SK-N-MC (cell line): ENCODE results near the gene RNF103.
"Not testable (repeated sequence)": the region's sequence is repeated elsewhere in the genome, so short reads cannot be mapped to it uniquely, and the experiment has no call there.

Experiments
- DNase-seq: peaks from one replicate; pipeline ENCODE4 v3.0.0-alpha.2; 2011; ENCODE audit warnings: low read depth, low spot score
- H3K27ac ChIP-seq: fragments of 200-600 bp; sonication (generic); 2 replicates; pipeline ENCODE4 v1.5.1; 2016; ENCODE audit warnings: mixed run types
- H3K36me3 ChIP-seq: fragments of 200-600 bp; sonication (generic); 2 replicates; pipeline ENCODE4 v1.6.1; 2017; ENCODE audit warnings: antibody characterized with exemption, low read length, mixed read lengths; ENCODE audit not compliant: insufficient read depth
- H3K4me3 ChIP-seq: fragments of 200-600 bp; sonication (generic); 2 replicates; pipeline ENCODE4 v1.5.1; 2016
- H3K9ac ChIP-seq: fragments of 200-600 bp; sonication (generic); 2 replicates; pipeline ENCODE4 v1.8.0; 2017; ENCODE audit warnings: mixed run types, mixed read lengths; ENCODE audit not compliant: insufficient read length
- H3K9me3 ChIP-seq: fragments of 200-600 bp; sonication (generic); 2 replicates; pipeline ENCODE4 v1.6.1; 2017; ENCODE audit warnings: low read depth, mild to moderate bottlenecking, antibody characterized with exemption, low read length, moderate library complexity, mixed read lengths
- EZH2 ChIP-seq: fragments of 200-600 bp; sonication (generic); IDR thresholded peaks from one replicate; pipeline ENCODE4 v1.6.1; 2017; ENCODE audit warnings: antibody characterized with exemption
- FOXP2 ChIP-seq: optimal IDR thresholded peaks from 2 replicates; pipeline ENCODE3; 2011; ENCODE audit warnings: mild to moderate bottlenecking, moderate library complexity; ENCODE audit not compliant: insufficient read depth; ENCODE audit errors: extremely low read length, control extremely low read depth
- POLR2AphosphoS5 ChIP-seq: IDR thresholded peaks from 2 replicates; pipeline ENCODE4 v1.6.1; 2012; ENCODE audit warnings: mild to moderate bottlenecking, low read depth, low read length, borderline replicate concordance

Gene RNF103

DNA sequence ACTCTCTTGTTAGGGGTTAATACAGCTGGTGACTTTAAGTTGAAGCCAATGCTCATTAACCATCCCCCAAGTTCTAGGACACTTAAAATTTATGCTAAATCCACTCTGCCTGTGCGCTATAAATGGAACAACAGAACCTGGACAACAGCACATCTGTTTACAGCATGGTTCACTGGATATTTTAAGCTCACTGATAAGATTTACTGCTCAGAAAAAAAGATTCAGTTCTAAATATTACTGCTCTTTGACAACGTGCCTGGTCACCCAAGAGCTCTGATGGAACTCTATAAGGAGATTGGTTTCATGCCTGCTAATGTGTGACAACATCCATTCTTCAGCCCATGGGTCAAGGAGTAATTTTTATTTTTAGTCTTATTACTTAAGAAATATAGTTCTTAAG is 27.5 kb downstream of the RNF103 start:
- Histone ChIP-seq H3K4me3 (no peak overlapping the region), H3K36me3 (no peaks in the 10 kb centered on the region), H3K9ac (no peak overlapping the region), H3K27ac (no peak overlapping the region), H3K9me3 (no peaks in the 10 kb centered on the region)
- DNase-seq = no peak
- TF ChIP-seq FOXP2 (no peak), EZH2 (no peak), POLR2AphosphoS5 (no peak)

DNA sequence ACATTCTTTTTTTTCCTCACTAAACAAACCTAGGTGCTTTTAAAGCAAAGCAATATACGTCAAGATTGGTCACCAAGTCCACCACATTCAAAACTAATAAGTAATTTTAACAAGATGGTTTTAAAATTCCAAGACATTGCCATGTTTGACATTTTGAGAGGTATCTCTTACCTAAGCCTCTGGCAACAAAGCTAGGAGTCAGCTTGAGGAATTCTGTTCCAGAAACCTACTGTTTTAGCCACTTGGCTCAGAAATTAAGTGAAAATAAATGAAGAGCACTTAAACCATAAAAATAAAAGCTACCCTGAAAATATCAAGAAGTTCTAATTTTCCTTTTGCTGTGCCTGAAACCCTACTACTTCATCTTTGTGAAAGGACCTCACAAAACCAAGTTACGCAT is 30.4 kb downstream of the RNF103 start:
- no peak overlapping the region for H3K4me3 ChIP-seq
- H3K9ac ChIP-seq = no peak overlapping the region
- no peaks in the 10 kb centered on the region for H3K36me3 ChIP-seq
- H3K9me3 ChIP-seq = no peaks in the 10 kb centered on the region
- H3K27ac ChIP-seq = no peak overlapping the region
- TF ChIP-seq POLR2AphosphoS5 = no peak
- no peak for TF ChIP-seq EZH2
- TF ChIP-seq FOXP2 = no peak
- no peak for DNase-seq

DNA sequence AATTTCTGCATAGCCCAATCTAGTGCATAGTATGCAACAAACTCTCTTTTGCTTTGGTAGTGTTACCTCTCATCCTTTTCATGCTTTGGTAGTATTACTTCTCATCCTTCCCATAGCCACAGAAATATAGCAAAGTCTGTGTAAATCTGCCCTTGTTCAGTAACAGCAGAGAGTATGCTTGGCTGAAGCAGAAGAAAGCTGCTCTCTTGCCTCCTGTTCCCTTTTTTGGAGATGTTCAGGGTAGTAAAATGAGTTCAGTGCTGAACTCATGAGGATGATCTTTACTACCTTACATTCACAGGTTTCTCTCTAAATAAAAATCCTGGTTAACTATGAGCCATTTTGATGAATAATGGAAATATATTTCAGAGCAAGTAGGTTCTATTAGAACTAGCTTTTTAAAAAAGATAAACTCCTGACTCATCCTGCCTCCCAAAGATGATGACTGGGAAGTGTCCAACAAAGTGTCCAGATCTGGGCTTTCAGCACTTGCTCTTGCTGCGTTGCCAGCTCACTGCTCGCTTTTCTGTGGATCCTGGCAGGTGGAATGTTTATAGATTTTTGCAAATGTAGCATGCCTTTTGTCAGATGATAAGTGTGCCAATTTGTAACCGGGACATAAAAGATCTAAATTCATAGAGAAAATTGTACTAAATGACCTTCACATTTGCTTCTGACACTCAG is 31.0 kb downstream of the RNF103 start:
- Histone ChIP-seq H3K27ac (no peak overlapping the region), H3K9ac (no peak overlapping the region), H3K4me3 (no peak overlapping the region), H3K9me3 (no peaks in the 10 kb centered on the region), H3K36me3 (no peaks in the 10 kb centered on the region)
- no peak for DNase-seq
- TF ChIP-seq FOXP2 = no peak
- TF ChIP-seq POLR2AphosphoS5 = no peak
- TF ChIP-seq EZH2 = no peak

DNA sequence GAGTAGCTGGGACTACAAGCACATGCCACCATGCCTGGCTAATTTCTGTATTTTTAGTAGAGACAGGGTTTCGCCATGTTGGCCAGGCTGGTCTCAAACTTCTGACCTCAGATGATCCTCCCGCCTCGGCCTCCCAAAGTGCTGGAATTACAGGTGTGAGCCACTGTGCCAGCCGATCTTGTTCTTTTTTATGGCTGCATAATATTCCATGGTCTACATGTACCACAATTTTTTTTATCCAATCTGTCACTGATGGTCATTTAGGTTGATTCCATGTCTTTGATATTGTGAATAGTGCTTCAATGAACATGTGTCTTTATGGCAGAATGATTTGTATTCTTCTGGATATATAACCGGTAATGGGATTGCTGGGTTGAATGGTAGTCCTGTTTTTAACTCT is 34.0 kb downstream of the RNF103 start:
- not testable (repeated sequence) for DNase-seq, H3K9me3 ChIP-seq, H3K9ac ChIP-seq, H3K27ac ChIP-seq, H3K36me3 ChIP-seq, H3K4me3 ChIP-seq

DNA sequence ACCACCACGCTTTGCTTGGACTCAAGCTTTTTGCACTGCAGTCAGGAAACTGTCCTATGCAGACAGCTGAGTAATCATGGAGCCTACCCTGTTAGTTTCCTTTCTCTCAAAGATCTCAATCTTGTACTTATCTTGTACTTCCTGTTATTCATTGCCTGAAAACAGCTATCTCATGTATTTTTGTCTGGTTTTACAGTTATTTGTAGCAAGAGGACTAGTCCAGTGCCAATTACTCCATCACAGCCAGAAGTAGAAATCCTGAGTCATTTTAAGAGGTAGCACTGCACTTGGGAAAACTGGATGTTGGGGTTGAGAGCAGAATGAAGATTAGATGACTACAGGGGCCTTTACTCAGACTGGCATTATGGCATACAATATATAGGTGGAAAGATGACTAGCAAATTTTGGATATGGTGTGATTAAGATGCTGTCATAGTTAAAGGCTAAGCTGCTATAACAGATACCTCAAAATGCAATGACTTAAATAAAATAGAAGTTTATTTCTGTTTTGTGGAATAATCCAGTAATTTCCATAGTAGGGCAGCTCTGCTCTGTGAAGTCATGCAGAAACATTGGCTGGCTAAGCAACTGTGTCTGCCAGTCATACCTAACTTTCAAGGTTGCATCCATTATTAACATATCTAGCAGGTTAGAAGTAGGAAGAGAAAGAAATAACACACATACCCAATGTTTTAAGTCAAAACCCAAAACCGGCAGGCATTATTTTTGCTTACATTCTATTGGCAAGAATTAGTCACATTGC is 39.3 kb downstream of the RNF103 start:
- H3K4me3 ChIP-seq = no peak overlapping the region
- TF ChIP-seq EZH2 = no peak
- no peaks in the 10 kb centered on the region for H3K36me3 ChIP-seq
- H3K27ac ChIP-seq = no peak overlapping the region
- H3K9ac ChIP-seq = no peak overlapping the region
- H3K9me3 ChIP-seq = no peaks in the 10 kb centered on the region
- no peak for DNase-seq

DNA sequence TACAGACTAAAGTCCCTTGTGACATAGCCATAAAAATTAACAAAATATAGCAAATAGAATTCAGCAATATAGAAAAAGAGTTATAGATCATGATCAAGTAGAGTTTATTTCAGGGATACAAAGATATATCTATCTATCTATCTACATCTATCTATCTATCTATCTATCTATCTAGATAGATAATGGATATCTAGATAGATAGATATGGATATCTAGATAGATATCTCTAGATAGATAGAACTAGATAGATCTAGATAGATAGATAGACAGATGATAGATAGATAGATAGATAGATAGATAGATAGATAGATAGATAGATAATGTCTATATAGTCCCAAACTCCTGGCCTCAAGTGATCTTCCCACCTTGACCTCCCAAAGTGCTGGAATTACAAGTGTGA is 43.1 kb downstream of the RNF103 start:
- DNase-seq = no peak
- TF ChIP-seq FOXP2 = no peak
- TF ChIP-seq EZH2 = no peak
- no peak for TF ChIP-seq POLR2AphosphoS5
- no peaks in the 10 kb centered on the region for H3K36me3 ChIP-seq
- H3K27ac ChIP-seq = no peak overlapping the region
- H3K9me3 ChIP-seq = no peaks in the 10 kb centered on the region
- H3K4me3 ChIP-seq = no peak overlapping the region
- H3K9ac ChIP-seq = no peak overlapping the region

DNA sequence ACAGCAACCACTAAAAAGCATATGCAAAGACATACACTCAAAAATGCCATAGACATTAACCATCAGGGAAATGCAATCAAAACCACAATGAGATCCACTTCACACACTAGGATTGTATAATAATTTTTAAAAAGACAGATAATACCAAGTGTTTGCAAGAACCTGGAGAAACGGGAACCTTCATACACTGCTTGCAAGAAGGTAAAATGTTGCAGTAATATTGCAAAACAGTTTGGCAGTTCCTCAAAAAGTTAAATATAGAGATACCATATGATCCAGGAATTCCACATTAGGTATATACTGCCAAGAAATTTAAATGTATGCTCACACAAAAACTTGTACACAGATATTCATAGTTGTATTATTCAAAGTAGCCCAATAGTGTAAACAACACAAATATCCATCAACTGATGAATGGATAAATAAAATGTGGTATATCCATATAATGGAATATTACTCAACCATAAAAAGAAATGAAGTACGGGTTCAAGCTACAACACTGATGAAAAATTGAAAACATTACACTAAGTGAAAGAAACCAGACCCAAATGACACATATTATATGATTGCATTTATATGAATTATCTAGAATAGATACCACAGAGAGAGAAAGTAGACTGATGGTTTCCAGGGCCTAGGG is 45.7 kb downstream of the RNF103 start:
- H3K4me3 ChIP-seq = no peak overlapping the region
- H3K9ac ChIP-seq = no peak overlapping the region
- no peak for DNase-seq
- no peaks in the 10 kb centered on the region for H3K9me3 ChIP-seq
- no peak overlapping the region for H3K27ac ChIP-seq
- no peak for TF ChIP-seq FOXP2
- TF ChIP-seq EZH2 = no peak
- no peak for TF ChIP-seq POLR2AphosphoS5
- H3K36me3 ChIP-seq = no peaks in the 10 kb centered on the region

DNA sequence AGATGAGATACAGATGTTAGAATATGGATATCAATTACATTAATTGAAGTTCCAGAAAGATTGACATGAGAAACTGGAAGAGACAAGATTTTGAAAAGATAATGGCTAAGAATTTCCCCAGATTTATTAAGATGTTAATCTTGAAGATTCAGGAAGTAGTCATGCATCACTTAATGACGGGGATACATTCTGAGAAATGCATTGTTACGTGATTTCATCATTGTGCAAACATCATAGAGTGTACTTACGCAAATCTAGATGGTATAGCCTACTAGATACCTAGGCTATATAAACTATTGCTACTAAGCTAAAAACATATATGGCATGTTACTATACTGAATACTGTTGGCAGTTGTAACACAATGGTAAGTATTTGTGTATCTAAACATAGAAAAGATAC is 53.6 kb downstream of the RNF103 start:
- TF ChIP-seq FOXP2 (no peak), EZH2 (no peak), POLR2AphosphoS5 (no peak)
- Histone ChIP-seq H3K27ac (no peak overlapping the region), H3K4me3 (no peak overlapping the region), H3K9me3 (no peaks in the 10 kb centered on the region), H3K9ac (no peak overlapping the region), H3K36me3 (no peaks in the 10 kb centered on the region)
- no peak for DNase-seq
